GM12872 (cell line): ENCODE data around the gene LMNTD2.

Experiments
- TF ChIP-seq, protein P1 (sequence below): IDR thresholded peaks from 3 replicates; pipeline ENCODE4 v1.5.1; 2011; ENCODE audit warnings: low read depth, mild to moderate bottlenecking, low read length, moderate library complexity; ENCODE audit not compliant: insufficient read depth

LMNTD2 gene

DNA sequence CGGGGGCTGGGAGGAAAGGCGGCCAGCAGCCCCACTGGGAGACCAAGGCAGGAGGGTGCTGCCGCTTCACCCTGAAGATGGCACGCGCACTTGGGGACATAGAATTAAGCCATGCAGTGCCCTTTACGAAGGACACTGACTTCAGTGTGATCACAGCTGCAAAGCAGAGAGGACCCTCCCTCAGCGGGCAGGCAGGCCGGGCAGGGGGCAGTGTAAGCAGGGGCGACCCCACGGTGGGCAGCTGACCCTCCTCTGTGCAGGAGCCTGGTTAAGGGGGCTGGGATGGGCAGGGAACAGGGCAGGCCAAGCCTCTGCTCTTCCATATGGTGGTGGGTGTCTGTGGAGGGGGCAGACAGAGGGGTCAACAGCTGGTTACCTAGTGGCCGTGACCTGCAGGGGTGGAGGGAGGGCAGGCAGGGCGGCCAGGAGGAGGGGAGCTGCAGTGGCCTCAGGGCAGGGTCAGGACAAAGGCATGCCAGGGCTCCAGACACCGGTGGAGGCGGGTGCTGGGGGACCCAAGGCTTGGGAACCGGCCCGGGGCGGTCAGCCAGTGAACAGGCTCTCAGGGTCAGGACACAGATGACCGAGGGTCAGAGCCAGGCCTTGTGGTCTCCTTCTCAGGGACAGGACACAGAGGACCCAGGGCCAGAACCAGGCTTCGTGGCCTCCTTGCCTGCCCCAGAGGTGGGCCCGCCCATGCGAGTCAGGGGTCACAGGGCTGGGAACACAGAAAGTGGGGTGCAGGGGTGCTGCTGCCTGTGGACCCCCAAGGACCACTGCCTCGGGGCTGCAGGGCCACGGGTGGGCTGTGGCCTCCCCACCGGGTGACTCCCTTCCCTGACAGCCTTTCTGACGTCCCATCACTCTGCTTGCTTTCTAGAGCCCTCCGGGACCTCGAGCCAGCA, 7.2 kb downstream of the LMNTD2 start:
- TF ChIP-seq, protein P1, sequence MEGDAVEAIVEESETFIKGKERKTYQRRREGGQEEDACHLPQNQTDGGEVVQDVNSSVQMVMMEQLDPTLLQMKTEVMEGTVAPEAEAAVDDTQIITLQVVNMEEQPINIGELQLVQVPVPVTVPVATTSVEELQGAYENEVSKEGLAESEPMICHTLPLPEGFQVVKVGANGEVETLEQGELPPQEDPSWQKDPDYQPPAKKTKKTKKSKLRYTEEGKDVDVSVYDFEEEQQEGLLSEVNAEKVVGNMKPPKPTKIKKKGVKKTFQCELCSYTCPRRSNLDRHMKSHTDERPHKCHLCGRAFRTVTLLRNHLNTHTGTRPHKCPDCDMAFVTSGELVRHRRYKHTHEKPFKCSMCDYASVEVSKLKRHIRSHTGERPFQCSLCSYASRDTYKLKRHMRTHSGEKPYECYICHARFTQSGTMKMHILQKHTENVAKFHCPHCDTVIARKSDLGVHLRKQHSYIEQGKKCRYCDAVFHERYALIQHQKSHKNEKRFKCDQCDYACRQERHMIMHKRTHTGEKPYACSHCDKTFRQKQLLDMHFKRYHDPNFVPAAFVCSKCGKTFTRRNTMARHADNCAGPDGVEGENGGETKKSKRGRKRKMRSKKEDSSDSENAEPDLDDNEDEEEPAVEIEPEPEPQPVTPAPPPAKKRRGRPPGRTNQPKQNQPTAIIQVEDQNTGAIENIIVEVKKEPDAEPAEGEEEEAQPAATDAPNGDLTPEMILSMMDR = no peak

DNA sequence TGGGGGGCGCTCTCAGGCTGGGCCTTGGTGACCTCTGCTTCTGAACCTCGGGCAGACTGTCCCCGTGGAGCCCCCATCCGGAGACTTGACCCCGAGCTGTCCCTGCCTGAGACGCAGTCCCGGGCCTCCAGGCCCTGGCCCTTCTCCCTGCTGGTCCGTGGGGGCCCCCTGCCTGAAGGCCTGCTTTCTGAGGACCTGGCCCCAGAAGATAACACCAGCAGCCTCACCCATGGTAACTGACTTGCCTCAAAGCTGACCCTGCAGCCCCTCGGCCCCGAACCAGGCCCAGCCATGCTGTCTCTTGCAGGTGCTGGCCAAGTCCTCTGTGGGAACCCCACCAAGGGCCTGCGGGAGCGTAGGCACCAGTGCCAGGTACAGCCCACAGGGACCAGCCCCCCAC, 8.9 kb downstream of the LMNTD2 start:
- TF ChIP-seq, protein P1 = no peak

DNA sequence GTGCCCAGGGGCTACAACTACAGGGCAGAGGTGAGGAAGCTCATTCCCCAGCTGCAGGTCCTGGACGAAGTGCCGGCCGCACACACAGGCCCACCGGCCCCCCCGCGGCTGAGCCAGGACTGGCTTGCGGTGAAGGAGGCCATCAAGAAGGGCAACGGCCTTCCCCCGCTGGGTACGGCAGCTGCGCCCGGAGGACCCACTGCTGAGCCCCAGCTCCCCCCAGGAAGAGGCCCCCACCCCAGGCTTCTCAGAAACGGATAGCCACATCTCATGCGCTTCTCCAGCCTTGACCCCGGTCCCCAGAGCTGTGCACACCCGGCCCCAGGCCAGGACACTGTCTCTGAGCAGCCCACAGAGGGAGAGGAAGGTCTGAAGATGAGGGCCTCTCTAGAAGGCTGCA, 9.4 kb downstream of the LMNTD2 start:
- TF ChIP-seq, protein P1 = no peak

DNA sequence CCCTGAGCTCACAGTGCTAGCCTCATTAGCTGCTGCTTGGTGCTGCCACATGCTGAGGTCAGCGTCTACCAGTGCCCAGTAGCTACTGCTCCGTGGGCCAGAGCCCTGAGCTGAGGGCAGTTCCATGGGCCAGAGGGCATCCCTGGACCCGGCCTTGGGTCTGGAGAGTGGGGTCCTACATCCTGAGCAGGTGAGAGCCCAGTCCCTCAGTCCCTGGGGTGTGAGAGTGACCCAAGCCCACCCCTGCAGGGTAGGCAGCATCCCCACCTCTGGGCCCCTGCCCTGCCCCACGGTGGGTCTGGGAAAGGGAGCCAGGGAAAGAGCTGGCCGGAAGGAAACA, 9.8 kb downstream of the LMNTD2 start:
- TF ChIP-seq, protein P1 = no peak

DNA sequence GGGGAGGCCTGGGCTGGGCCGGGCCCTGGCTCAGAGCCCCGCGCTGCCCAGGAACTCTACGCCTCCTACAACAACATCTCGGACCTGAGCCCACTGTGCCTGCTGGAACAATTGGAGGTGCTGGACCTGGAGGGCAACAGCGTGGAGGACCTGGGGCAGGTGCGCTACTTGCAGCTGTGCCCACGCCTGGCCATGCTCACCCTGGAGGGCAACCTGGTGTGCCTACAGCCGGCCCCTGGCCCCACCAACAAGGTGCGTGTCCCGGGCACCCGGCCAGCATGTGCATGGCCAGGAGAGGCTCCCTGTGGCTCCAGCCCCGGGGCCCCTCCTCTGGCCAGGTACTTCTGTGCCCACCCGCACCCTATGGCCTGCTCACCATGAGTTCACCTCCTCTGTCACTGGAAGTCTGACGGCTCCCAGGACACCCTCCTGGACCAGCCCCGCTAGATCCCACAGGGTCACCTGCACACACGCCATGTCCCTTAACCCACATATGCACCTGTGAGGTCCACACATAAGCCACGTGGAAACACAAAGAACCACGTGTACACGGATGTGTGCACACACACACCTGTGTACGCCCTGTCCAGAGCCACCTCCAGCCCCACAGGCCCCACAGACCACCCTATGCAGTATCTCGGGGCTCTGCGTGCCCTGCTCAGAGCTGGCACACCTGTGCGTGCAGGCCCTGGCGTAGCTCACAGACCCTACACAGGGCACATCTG, 10.4 kb downstream of the LMNTD2 start:
- TF ChIP-seq, protein P1 = no peak

DNA sequence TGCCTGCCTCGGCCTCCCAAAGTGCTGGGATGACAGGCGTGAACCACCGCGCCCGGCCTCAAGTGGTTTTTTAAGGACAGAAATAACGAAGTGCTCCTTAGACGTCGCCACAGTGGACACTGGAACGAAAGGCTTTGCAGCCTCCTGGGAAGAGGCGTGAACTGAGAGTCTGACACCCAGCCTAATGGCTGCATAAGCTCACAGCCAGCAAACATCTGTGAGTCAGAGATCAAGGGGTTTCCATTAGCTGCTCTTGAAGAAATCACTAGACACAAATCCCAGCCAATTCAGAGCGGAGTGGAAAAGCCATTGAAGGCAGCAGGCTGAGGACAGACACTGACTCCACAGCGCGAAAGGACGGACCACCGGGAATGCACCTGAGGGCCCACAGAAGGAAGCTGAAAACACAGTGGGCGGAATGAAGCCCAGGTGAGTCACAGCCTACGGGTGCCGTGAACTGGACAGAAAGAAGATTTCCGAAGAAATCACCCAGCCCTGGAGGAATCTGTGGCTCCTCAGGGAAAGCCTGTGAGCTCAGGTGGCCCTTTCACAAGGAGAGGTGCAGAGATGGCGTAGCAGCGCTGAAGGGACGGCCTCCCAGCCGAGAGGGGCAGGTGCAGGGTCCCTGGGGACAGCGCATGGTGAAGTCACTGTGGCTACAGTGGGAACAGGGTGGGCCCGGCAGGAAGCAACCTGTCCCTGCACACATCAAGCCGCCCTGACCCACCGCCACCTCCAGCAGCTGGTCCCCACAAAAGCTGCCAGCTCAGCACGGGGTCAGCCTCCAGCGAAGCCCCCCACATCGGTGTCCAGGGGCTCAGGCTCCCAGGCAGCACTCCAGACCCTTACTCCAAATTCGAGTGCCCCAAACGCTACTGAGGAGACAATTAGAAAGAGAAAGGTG, 11.6 kb downstream of the LMNTD2 start:
- TF ChIP-seq, protein P1 = no peak

DNA sequence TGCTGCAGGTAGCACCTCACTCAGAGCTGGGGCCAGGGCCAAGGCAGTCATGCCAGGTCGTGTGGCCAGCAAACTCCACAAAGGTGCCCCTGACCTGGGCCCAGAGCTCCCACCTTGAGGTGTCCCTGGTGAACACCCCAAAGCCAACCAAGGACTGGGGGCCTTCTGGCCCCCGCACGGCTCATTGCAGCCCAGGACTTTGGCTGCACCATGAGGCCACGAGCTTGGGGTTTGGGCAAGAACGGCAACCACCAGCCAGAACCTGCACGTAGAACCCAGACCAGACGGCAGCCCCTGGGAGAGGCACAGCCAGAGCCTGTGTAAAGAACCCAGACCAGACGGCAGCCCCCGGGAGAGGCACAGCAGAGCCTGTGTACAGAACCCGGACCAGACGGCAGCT, 15.4 kb downstream of the LMNTD2 start:
- TF ChIP-seq, protein P1 = no peak
